HG03066 (cell line): ENCODE results near the gene PPP1R1B.
"Not testable (repeated sequence)": the region's sequence is repeated elsewhere in the genome, so short reads cannot be mapped to it uniquely, and the experiment has no call there.

Experiments used
- ATAC-seq: cut with Tn5 transposase; IDR thresholded peaks from one replicate; pipeline ENCODE4 v1.9.1; 2021; ENCODE audit warnings: low read depth; ENCODE audit not compliant: unreplicated experiment

Gene PPP1R1B

DNA sequence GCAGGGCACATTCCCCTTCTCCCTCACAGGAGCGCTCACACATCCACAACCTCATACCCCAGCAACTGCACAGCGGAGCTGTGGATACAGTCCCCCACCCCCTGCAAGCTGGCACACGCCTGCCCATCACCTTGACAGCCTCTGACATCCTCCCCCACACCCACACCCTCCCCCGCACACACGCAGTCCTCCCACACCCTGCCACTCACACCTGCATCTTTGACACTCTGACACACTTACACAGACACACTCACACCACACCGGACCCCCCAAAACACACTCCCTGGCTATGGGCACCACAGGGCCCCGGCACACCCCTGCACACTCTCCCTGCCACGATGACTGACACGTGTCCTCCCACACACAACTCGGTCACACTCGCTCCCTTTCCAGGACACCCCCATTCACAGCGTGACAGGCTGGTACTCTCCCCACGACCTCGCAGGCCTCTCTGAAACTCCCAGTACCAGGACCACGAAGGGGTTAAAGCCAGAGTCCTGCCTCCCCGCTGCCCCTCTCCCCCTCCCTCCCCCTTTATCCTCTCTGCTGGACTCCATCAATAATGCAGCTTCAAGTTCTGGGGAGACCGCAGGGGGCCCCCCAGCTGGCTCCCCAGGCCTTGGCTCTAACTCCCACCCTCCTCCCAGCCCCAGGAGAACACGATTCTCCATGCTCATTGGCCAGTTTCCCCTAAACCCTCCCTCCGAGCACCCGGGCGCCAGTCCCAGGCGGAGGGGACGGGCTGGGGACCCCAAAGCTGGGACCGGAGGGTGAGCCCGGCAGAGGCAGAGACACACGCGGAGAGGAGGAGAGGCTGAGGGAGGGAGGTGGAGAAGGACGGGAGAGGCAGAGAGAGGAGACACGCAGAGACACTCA, at the start of gene PPP1R1B:
PPP1R1B (plus strand) TSS at position 782 of the 876 bp plus-strand sequence. CDS start 441 bp downstream, outside the sequence.
- no peak for ATAC-seq

DNA sequence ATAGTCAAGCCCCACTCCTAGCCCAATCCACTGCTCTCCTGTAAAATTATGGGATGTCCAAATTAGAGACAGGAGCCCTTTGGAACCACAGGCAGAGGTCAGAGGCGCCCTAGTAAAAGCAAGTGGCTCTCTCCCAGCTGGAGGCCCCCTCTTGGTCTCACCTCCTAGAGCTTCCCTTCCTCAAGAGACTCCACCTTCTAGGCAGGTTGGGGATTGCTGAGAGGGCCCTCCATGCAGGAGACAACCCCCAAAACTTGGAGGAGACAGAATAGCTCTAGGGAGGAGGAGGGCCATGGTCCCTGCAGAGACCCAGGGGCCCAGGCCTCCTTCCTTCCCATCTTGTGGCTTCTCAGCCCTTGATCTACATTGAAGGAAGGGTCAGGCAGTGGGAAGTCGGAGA, 48.5 kb upstream of the PPP1R1B start:
- ATAC-seq = no peak

DNA sequence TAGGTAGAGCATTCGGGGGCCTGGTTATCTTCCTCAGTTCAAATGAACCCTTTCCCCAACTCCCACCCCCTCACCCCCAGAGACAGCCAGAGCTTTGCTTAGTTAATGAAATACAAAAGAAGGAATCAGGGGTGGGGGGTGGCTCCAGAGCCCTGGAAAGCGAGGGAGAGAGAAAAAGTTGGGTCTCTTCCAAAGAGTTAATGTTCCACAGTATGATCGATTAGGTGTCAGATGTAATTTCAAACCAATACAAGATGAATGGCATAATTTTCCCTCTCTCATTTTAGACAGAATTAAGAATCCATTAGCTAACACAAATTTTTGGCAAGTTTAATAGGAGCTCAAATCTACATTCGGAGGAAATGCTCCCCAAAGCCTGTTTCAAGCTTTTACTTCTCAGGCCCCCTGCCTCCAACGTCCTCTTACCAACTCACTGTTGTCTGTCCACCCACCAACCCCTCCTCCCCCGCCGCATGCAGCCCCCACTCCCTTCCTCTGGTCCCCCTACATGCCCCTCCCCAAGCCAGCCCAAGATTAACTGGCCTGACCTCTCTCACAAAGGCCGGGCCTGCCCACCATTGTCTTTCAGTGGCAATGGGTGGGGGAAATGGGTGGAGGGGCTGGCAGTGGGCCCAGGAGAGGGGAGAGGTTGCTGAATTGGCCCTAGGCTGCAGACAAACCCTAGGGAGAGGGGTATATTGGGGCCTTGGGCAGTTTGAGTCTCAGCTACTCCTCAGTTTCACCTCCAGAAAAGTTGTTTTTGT, 47.3 kb upstream of the PPP1R1B start:
- ATAC-seq = no peak

DNA sequence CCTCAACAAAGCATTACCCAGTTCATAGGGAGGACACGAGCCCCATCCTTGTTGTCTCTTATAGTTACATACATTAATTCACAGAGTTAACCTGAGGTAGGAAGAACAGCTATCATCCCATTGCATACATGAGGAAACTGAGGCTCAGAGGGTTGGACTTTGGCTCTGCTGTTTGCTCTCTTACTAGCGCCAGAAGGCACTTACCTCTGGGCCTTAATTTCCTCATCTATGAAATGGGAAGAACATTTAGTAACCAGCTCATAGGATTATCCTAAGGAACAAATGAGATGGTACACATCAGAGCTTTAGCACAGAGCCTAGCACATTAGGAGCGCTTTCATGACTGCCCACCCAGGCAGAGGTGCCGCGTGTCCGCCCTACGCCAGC, 46.7 kb upstream of the PPP1R1B start:
- ATAC-seq = no peak

DNA sequence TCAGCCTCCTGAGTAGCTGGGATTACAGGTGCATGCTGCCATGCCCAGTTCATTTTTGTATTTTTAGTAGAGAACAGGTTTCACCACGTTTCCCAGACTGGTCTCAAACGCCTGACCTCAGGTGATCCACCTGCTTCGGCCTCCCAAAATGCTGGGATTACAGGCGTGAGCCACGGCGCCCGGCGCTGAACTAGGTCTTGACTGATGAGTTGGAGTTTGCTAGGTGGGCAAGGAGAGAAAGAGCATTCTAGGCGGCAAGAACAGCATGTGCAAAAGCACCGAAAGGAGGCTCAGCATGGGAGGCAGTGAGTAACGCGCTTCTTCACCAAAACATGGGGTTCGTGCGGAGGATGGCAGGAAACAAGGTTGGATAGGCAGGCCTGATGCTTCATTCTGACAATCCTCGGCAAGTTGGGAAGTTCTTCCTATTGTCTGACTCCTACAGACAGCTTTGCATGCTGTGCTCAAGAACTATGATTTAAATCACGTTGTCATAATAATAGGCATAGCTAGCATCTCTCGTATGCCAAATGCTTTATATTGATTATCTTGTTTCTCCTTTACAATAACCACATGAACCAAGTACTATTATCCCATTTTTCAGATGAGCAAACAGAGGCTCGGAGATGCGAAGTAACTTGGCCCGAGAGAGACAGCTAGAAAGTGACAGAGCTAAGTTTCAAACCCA, 45.5 kb upstream of the PPP1R1B start:
- ATAC-seq = no peak

DNA sequence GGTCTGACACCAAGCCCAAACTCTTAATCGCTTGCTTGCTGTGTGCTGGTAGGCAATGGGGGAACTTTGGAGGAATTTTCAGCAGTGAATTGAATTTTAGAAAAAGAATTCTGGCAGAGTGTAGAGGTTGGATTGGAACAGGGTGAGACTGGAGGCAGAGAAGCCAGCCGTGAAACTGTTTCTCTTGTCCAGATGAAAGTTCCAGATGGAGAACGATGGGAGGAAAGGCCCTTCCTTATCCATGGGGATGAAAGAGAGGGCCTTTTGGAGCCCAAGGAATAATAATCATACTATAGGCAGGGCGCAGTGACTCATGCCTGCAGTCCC, 45.0 kb upstream of the PPP1R1B start:
- no peak for ATAC-seq

DNA sequence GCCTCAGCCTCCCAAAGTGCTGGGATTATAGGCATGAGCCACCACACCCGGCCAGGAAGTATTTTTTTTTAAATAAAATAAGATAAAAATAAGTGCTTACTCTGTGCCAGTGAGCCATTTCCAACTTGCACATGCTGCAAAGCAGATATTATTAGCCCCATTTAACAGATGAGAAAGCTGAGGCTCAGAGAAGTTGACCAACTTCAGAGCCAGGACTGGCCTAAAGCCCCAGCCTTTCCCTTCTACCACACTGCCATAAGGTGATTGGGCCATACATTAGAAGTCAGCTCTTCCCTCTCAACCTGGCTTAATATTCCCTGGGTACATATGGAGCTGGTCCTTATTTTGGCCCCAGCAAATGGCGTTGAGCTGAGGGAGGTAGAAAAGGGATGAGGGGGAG, 44.1 kb upstream of the PPP1R1B start:
- ATAC-seq = no peak

DNA sequence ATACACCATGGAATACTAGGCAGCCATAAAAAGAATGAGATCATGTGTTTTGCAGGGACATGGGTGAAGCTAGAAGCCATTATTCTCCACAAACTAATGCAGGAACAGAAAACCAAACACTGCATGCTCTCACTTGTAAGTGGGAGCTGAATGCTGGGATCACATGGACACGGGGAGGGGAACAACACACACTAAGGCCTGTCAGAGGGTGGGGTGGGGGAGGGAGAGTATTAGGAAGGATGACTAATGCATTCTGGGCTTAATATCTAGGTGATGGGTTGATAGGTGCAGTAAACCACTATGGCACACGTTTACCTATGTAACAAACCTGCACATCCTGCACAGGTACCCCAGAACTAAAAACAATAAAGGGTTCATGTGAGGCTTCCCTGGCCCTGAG, 36.6 kb upstream of the PPP1R1B start:
- ATAC-seq = not testable (repeated sequence)

DNA sequence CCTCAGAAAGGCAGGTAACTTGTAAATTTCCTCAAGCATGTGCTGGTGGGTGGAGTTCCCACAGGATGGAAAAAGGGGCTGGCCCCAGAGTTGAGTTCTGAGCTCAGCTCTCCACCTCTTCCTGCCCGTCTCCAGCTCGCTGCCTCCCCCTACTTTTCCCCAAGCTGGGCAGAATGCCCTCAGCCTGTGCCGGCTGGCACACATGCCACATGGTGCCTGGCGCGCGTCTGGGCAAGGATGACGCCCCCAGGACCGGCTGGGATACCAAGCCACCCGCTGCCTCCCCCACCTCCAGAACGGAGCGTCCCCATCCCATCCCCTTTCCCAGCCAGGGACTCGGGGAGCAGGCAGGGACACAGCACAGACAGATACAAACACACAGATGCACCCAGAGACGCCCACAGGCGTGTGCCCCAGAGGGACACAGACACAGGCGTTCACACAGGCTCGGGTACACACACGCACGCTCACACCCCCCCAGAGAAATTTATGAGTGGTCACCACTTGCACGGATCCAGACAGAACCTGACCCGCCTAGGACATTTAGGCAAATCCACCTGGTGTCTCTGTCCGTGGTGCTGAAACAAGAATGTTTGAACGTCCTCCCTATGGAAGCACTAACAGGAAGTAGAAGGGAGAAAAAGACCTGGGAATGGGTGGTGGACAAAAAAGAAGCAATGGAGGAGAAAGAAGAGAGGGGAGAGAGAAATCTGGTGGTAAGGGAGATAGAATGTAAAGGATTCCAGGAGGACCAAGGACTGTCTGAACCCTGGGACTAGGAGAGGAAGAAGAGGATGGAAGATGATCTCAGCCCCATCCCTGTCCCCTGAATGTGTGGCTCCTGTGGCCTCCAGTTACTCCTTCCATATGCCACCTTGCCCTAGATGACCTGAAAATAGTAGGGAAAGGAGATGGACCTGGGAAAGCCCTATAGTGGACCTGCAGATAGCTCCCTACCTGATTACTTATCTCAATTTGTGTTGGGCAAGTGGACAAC, 34.5 kb upstream of the PPP1R1B start:
- ATAC-seq = no peak

DNA sequence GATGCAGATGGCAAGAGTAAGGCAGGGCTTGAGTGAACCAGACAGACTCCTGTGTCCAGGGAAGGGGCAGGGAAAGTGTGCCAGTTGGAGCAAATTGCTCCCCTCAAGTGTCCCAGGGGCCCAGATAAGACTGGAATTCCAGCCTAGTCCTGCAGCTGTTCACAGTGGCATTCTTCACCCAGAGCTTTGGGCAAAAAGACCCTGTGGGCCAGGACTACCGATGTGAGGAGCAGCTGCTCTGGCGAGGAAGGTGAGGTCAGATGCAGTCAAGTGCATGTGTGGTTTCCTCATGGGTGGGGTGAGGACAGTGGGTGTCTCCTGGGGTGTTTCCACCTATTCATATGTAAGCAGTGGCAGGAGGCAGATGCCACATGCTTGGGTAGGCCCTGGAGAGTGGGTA, 33.4 kb upstream of the PPP1R1B start:
- ATAC-seq = no peak

DNA sequence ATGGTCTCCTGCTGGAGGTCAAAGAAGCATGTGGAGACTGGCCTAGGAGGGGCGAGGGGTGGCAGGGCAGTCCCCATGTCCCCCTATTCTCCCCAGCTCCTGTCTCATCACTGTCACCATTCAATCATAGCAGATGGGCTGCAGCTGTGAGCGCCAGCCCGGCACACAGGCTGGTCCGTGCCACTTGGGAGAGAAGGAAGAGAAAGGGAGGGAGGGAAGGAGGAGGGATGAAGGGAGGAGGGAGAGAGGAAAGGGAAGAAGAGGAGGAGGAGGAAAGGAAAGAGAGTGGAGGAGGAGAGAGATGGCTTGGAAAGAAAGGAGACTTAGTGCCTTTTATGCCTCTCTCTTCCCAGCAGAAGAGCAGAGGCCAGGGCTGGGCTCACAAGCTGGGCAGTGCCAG, 31.5 kb upstream of the PPP1R1B start:
- no peak for ATAC-seq

DNA sequence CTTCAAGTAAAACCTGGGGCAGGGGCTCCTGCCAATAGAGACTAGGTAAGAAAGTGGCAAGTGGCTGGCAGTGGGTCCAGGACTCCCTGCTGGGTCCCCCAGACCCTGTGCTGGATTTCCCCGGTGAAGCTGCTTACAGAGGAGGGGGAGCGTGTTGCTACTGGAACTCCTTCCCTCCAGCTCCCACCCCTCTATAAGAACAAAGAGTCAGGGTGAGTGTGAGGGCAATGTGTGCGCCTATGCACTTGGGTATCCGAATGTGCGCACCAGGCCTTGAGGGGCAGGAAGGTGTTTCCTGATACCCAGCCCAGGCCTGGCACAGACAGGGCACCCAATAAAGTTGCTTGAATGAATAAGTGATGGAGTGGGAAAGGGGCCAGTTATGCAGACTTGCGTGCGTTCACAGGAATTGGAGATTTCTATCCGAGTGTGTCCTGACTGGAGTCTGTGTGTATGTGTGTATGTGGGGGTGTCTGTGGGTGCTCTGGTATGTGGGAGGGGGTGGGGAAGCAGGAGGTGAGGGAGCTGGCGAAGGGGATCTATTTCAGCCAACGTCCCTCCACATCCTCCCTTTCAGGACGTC, 30.7 kb upstream of the PPP1R1B start:
- ATAC-seq = no peak

DNA sequence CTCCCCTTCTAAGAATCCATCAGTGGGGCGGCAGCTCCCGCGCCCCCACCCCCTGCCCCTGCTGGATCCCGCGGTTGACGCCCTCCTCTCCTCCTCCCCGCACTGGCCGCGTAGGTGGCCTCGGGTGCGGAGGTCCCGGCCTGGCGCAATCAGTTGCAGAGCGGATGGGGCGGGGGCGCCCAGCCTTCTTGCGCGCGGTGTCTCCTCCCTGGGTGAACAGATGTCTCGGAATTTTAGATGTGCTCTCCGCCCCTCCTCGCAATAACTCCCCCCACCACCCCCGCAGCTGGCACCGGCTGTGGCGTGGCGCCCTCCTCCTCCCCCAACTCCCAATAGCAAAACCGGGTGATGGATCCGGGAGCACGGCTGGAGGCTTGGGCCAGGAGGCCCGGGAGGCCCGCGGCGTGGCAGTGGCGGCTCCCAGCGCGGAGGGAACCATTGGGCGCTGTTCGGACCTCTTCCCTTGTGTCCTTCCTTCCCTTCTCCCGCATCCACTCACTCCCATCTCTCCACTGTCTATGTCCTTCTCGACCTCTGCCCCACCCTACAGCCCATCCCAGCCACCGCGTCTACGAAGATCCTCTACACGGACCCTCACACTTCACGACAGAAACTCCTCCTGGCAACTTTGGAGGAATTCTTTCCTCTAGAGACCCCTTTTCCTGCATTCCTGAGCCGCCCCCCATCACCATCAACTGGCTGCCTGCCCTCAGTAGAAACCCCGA, 30.0 kb upstream of the PPP1R1B start:
- ATAC-seq = no peak

DNA sequence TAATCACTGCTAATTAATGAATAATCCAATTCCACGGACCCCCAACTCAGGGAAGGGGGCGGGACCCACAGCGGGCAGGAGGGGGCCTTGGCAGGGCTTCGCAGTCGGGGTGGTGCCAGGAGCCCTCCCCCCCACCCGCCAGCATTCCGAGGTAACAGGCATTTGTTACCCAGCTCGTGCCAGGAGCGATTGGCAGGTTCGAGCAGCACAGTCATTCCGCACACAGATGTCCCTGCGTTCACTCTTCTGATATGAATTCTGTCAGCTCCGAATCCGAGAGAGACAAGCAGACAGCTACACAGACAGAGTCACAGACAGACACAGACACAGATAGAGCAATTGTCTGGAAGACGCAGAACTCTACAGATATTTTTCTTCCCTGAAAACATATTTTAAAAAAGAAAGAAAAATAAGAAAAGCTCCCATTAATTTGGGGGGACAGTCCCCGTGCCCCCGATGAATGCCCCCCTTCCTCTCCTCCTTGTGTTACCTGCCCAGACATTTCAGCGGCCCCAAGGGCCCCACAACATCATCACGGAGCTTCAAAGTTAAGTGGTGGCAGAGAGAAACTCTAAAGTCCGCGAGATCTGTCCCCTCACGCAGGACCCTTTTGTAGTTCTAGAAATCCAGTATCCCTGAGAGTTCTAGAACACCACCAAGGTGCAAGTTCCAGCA, 29.2 kb upstream of the PPP1R1B start:
- no peak for ATAC-seq

DNA sequence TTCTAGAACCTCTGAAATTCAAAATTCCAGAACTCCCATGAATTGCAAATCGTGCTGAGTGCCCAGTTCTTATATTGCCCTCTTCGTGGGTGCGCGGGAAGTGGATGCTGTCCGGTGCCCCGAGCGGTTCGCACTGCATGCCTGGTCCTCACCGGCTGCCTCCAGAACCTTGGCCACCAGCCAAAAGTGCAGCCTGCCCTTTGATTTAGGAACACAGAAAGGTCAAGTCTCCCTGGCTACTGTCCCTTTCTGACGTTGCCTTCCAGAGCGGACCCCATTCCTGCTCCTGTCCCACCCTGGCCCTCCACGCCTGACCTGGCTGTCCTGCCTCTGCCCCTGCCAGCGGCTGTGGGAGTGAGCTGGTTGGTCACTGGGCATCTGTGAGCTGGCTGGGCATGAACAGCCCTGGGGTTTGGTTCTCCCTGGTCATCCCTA, 28.7 kb upstream of the PPP1R1B start:
- no peak for ATAC-seq

DNA sequence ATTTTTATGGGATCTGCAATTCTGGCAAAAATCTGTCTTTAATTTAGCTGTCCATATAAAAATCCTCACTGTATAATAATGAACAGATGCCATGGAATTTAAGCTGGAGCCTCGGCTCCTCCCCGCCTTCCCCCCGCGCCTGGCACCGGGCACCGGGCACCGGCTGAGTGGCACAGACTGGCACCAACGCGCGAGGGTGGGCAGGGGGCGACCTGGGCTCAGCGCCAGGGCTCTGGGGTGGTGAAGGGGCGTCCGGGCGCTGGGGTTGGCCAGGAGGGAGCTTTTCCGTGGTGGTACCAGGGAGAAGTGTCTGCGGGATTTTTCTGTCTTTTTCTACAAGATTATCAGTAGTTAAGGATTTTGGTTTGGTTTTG, 28.1 kb upstream of the PPP1R1B start:
- no peak for ATAC-seq

DNA sequence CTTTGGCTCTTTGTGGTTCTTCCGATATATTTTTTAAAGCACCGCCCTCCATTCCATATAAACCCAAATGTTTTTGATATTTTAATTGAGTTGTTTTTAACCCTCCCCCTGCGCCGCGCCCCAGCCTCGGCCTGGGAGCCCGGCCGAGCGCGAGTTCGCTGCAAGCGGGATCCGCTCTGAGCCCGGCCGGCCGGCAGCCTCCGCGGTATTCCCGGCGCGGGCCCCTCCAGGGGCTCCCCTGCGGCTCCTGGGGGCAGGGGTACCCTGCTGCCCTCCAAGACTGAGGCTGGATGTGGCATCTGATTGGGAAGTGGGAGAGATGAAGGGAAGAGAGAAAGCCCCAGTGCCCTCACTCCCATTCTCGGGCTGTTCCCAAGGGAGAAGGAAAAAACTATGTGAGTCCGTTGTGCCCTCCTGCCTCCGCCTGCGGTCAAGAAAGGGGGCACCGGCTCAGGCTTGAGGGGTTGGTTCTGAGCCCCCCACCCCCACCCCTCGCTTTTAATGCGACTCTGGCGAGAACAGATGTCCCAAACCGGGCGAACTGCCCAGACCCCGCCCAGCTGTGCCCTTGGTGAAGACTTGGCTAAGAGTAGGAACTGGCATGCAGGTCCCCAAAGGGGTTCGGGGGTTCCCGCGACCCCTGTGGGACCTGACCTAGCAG, 27.6 kb upstream of the PPP1R1B start:
- ATAC-seq = no peak

DNA sequence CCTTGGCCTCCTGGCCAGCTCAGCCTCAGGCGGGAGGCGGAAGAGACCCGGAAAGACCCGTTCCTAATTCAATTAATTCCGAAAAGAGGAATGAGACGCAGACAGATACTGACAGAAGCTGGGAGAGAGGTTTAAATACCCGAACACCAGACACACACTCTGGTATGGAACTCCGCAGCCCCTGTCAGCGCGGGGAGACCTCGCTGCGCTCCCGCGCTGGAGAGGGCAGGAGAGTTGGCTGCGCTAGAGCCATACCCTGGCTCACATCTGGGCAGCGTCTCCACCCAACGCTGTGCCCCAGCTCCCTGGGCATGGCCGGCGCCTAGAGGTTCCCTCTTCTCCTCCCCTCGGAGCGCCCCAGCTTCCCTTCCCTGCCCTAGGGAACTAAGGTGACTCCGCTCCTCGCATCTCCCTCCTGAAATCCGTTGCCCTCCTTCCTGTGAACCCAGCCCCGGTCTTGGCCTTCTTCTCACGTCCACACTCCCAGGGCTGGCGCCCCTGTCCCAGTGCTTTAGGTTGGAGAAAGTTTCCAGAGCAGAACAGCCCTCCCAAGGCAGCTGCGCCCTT, 27.0 kb upstream of the PPP1R1B start:
- no peak for ATAC-seq
